Measurements from ENCODE around the gene MAP7D1. TPM values are rescaled to one million over a fixed set of nuclear protein-coding genes. Genes with fewer than 3 reads are reported as not detected.
A peak's percentile ranks its signal among the peaks of the same experiment; 100 is the strongest.

MAP7D1 gene
- total RNA-seq, 1 donor from 2014 or later: 183 TPM

DNA sequence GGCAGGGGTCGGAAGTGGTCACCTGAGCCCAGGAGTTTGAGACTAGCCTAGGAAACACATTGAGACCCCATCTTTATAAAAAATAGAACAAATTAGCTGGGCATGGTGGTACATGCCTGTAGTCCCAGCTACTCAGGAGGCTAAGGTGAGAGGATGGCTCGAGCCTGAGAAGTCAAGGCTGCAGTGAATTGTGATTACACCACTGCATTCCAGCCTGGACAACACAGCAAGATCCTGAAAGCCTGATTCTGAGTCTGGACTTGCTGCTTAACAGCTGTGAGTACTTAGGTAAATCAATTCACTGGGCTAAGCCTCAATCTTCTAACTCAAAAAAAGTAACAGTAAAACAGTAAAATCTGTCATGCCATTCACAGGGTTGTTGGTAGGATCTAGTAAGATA is 11.5 kb upstream of the MAP7D1 start:
- Histone ChIP-seq H3K4me3 (ENCODE audit: low read depth, low read length) (no peak overlapping the region), H3K27me3 (ENCODE audit: control insufficient read depth, insufficient read depth, low read length) (no peaks in the 10 kb centered on the region), H3K36me3 (ENCODE audit: control insufficient read depth, insufficient read depth, low read length) (no peaks in the 10 kb centered on the region)
- TF ChIP-seq, protein P1, sequence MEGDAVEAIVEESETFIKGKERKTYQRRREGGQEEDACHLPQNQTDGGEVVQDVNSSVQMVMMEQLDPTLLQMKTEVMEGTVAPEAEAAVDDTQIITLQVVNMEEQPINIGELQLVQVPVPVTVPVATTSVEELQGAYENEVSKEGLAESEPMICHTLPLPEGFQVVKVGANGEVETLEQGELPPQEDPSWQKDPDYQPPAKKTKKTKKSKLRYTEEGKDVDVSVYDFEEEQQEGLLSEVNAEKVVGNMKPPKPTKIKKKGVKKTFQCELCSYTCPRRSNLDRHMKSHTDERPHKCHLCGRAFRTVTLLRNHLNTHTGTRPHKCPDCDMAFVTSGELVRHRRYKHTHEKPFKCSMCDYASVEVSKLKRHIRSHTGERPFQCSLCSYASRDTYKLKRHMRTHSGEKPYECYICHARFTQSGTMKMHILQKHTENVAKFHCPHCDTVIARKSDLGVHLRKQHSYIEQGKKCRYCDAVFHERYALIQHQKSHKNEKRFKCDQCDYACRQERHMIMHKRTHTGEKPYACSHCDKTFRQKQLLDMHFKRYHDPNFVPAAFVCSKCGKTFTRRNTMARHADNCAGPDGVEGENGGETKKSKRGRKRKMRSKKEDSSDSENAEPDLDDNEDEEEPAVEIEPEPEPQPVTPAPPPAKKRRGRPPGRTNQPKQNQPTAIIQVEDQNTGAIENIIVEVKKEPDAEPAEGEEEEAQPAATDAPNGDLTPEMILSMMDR (IDR thresholded peaks at IDR 0.05; ENCODE audit: insufficient read depth, low read length, poor library complexity, severe bottlenecking): no peak
- no peak for DNase-seq (ENCODE audit: low read depth)

DNA sequence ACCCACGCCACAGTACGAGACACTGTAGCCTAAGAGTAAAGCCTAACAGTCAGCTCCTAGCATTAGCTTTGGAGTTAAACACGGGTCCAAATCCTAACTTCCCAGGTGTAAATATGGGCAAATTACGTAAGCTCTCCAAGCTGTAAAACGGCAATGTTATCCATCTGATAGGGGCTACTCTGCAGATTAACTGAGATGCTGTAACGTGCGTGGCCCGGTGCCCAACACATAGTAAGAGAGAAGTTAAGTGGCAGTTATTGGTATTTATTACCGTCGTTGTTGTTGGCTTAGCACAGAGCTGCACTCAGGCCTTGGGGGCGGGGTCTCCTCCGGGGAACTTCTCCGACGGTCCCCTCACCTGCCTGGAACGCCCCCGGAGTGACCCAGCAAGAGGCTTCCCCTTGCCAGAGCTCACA is 7.1 kb upstream of the MAP7D1 start:
- no peak for DNase-seq (ENCODE audit: low read depth)
- H3K27me3 ChIP-seq (ENCODE audit: control insufficient read depth, insufficient read depth, low read length): no peaks in the 10 kb centered on the region
- peak overlapping the region; percentile 77 for H3K4me3 ChIP-seq (ENCODE audit: low read depth, low read length)
- TF ChIP-seq, protein P1 (IDR thresholded peaks at IDR 0.05; ENCODE audit: insufficient read depth, low read length, poor library complexity, severe bottlenecking): no peak
- H3K36me3 ChIP-seq (ENCODE audit: control insufficient read depth, insufficient read depth, low read length): no peaks in the 10 kb centered on the region

DNA sequence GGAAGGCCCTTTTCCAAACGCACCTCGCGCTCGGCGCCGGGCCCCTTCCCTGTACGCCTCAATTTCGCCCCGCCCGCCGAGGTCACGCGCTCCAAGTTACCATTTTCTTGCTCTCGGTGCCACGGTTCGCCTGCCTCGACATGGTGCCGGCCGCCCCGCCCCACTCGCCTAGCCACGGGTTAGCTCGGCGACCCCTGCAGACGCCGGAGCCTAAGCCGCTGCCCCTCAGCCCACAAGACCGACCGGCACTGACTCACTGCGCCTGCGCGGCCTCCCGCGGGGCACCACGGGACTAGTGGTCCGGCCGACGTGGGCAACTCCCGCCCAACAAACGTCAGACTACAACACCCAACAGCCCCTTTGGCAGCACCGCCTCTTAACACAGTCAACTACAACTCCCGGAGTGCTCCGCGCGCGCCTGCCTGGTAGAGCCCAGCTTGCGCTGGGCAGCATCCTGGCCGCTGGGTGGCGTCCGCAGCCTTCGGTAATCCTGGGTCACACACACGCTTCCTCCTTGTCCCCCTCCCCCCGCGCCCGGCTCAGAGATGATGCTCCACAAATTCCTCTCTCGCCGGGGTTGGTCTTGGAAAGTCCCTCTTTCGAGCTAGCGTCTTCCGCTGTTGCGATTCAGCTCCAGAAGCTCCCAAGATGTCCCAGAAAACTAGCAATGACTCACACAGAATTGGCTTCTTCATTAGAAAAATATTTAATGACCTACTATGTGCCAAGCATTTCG is 6.6 kb upstream of the MAP7D1 start, which contains the start of gene TRAPPC3:
TSS of gene TRAPPC3 (minus strand) at position 250 of the 736 bp plus-strand sequence. CDS start at position 142, 108 bp downstream.
- Histone ChIP-seq H3K4me3 (ENCODE audit: low read depth, low read length) (peak within 1 kb of the TSS; percentile 77), H3K27me3 (ENCODE audit: control insufficient read depth, insufficient read depth, low read length) (no peaks in the 10 kb centered on the region), H3K36me3 (ENCODE audit: control insufficient read depth, insufficient read depth, low read length) (no peaks in the 10 kb centered on the region)
- TF ChIP-seq, protein P1 (IDR thresholded peaks at IDR 0.05; ENCODE audit: insufficient read depth, low read length, poor library complexity, severe bottlenecking): peak; percentile 97
- DNase-seq (ENCODE audit: low read depth): peak; percentile 98

DNA sequence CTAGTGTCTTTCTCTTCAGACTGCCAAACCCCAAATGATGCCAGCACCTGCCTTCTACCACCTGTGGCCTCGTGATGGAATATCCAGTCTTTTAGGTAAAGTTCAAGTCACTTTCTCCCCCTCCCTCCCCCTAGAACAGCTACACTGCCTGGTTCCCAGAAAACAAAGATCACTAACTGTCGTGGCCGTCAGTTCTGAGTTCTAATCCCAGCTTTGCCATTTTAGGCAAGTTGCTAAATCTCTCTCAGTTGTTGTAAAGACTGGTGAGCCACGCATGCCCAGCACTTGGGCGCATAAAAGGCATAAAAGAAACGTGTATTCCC is 6.0 kb upstream of the MAP7D1 start:
- Histone ChIP-seq H3K4me3 (ENCODE audit: low read depth, low read length) (no peak overlapping the region), H3K27me3 (ENCODE audit: control insufficient read depth, insufficient read depth, low read length) (no peaks in the 10 kb centered on the region), H3K36me3 (ENCODE audit: control insufficient read depth, insufficient read depth, low read length) (no peaks in the 10 kb centered on the region)
- TF ChIP-seq, protein P1 (IDR thresholded peaks at IDR 0.05; ENCODE audit: insufficient read depth, low read length, poor library complexity, severe bottlenecking): no peak
- DNase-seq (ENCODE audit: low read depth): no peak

DNA sequence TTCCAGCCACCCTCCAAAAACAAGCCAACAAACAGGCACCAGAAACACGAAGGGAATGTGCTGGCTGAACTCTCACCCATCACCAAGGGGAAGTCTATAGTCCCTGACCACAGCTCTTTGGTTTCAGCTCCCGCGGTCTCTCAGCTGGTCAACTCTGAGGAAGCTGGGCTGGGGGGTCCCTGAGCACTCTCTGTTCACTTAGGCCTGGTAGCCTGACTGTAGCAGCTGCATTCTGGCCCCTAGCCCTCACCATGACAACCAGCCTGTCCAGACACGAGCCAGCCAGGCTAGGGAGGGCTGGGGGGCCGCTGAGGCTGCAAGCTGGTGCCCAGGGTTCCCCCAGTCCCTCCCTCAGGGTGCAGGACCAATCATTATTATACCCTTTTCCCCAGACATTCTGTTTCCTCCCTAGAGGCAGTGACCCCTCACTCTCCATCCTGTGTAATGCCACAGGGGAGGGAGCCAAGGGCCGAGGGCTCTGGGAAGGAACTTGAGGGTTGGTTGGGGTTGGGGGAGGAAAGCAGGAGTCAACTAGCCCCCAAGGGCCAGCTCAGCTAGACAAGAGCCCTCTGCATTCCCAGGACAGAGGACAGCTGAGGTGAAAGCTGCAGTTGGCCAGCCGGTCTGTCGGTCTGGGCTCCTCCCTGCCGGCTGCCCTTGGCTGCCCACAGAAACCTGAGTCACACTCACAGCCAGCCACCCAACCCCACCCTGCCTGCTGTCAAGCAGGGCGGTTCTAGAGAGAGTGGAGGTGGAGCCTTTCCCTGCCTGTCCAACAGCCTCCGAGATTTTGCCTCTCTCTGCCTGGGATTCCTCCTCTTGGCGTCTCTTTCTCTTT is 5.4 kb upstream of the MAP7D1 start:
- H3K4me3 ChIP-seq (ENCODE audit: low read depth, low read length): no peak overlapping the region

More for the DNA sequence above, 5.4 kb upstream of the MAP7D1 start:
- H3K27me3 ChIP-seq (ENCODE audit: control insufficient read depth, insufficient read depth, low read length): no peaks in the 10 kb centered on the region
- TF ChIP-seq, protein P1 (IDR thresholded peaks at IDR 0.05; ENCODE audit: insufficient read depth, low read length, poor library complexity, severe bottlenecking): no peak
- no peaks in the 10 kb centered on the region for H3K36me3 ChIP-seq (ENCODE audit: control insufficient read depth, insufficient read depth, low read length)
- peak; percentile 94 for DNase-seq (ENCODE audit: low read depth)

Measured in kidney epithelial cell (primary cell).